ENCODE data around the gene CNOT4. TPM values are rescaled to one million over a fixed set of nuclear protein-coding genes. Genes with fewer than 3 reads are reported as not detected.

CNOT4 gene
- total and polyA plus RNA-seq, 2 of the 8 experiments (the other 6 are each of a cell fraction or from before 2014, with no cell fraction given), result 10.9 to 25.8 TPM

DNA sequence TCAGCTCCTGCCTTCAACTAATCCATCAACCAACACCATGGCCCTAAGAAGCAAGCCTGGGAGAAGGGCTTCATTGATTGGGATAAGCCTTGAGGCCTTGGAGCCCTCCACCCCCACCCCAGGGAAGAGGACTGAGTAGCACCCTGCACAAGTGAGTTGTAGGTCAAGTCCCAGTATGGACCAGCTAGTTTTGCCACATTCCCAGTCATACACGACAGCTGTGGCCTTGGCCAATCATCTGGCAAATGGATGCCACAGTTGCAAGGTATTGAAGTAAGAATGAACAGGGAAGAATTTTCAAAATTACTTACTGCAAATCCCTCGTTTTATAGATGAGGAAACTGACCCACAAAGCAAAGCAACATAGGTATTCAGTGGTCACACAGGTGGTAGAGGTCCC is 166.5 kb downstream of the CNOT4 start:
- ChIA-PET CTCF (ENCODE audit: partially characterized antibody) (interaction anchor here (1.0 to 4.5 kb wide), 4 partner anchors 8 to 69 kb away, joined by 3 to 51 read pairs (median 11); no protein-coding TSS in a partner anchor), POLR2A (ENCODE audit: partially characterized antibody) (no interaction called here)
- TF ChIP-seq RNF2 (IDR thresholded peaks at IDR 0.05; ENCODE audit: borderline replicate concordance, low read depth, low read length, missing control alignments, poor library complexity, severe bottlenecking), result no peak
- TF ChIP-seq CHD2 (IDR thresholded peaks at IDR 0.05; ENCODE audit: low read length), result no peak
- no peak for TF ChIP-seq CBX5 (IDR thresholded peaks at IDR 0.05; ENCODE audit: low read depth, low read length)
- TF ChIP-seq CBX8 (IDR thresholded peaks at IDR 0.05; ENCODE audit: borderline replicate concordance, low read depth, low read length), result no peak
- TF ChIP-seq, protein P1, sequence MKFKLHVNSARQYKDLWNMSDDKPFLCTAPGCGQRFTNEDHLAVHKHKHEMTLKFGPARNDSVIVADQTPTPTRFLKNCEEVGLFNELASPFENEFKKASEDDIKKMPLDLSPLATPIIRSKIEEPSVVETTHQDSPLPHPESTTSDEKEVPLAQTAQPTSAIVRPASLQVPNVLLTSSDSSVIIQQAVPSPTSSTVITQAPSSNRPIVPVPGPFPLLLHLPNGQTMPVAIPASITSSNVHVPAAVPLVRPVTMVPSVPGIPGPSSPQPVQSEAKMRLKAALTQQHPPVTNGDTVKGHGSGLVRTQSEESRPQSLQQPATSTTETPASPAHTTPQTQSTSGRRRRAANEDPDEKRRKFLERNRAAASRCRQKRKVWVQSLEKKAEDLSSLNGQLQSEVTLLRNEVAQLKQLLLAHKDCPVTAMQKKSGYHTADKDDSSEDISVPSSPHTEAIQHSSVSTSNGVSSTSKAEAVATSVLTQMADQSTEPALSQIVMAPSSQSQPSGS (IDR thresholded peaks at IDR 0.05; ENCODE audit: low read length), result no peak
- TF ChIP-seq KDM5A (IDR thresholded peaks at IDR 0.05; ENCODE audit: low read length), result no peak
- TF ChIP-seq TEAD4 (IDR thresholded peaks at IDR 0.05; ENCODE audit: low read depth, low read length), result no peak
- no peak for TF ChIP-seq SP2 (IDR thresholded peaks at IDR 0.05; ENCODE audit: low read length)
- TF ChIP-seq KDM4A (IDR thresholded peaks at IDR 0.05; ENCODE audit: low read depth, low read length, severe bottlenecking), result no peak
- TF ChIP-seq POLR2A (IDR thresholded peaks at IDR 0.05; ENCODE audit: control extremely low read depth in 1 of 2, low read depth in 2 of 2, low read length in 2 of 2), result no peak
- TF ChIP-seq PHF8 (conservative IDR thresholded peaks at IDR 0.05; ENCODE audit: low read depth, low read length), result no peak
- TF ChIP-seq BACH1 (IDR thresholded peaks at IDR 0.05; ENCODE audit: low read length), result no peak
- no peak for TF ChIP-seq ZNF274 (IDR thresholded peaks at IDR 0.05; ENCODE audit: borderline replicate concordance, extremely low read depth, low read length)

More for the DNA sequence above, 166.5 kb downstream of the CNOT4 start:
- H3K36me3 ChIP-seq (ENCODE audit: control insufficient read depth in 2 of 4, insufficient read depth in 4 of 4, low read length in 3 of 4), result no peaks in the 10 kb centered on the region
- no peaks in the 10 kb centered on the region for H3K23me2 ChIP-seq (ENCODE audit: low read depth, low read length)
- H4K91ac ChIP-seq (replicated peaks; ENCODE audit: insufficient read length, low read length), result no peak overlapping the region
- H3K79me1 ChIP-seq (ENCODE audit: low read depth, low read length), result no peaks in the 10 kb centered on the region
- H3K14ac ChIP-seq (ENCODE audit: insufficient read length), result no peak overlapping the region
- no peak overlapping the region for H3K4ac ChIP-seq (replicated peaks; ENCODE audit: insufficient read length, low read depth, low read length)
- no peaks in the 10 kb centered on the region for H4K20me1 ChIP-seq (replicated peaks in 1 of 2; ENCODE audit: control insufficient read depth in 1 of 2, insufficient read depth in 2 of 2, low read length in 2 of 2)
- no peak overlapping the region for H3K56ac ChIP-seq (replicated peaks; ENCODE audit: insufficient read length, low read depth, low read length)
- H3K4me3 ChIP-seq (ENCODE audit: extremely low read depth in 1 of 4, insufficient read depth in 2 of 4, low read depth in 3 of 4, low read length in 4 of 4), result no peak overlapping the region
- H3K27ac ChIP-seq (ENCODE audit: low read depth, low read length), result no peak overlapping the region
- H4K5ac ChIP-seq (ENCODE audit: insufficient read length, low read depth, low read length), result no peak overlapping the region
- H3K79me2 ChIP-seq (ENCODE audit: control insufficient read depth in 1 of 2, insufficient read depth in 2 of 2, low read length in 2 of 2), result no peaks in the 10 kb centered on the region
- H2BK20ac ChIP-seq (ENCODE audit: low read length), result 0 out of 2 replicates have a peak overlapping the region, but pooled peaks have one; percentile 22
- no peak overlapping the region for H2BK5ac ChIP-seq (ENCODE audit: low read depth, low read length)
- H2AFZ ChIP-seq (ENCODE audit: low read length), result no peak overlapping the region
- no peaks in the 10 kb centered on the region; a peak in 1 of 7 replicates for H3K4me1 ChIP-seq (replicated peaks in 1 of 4; ENCODE audit: control insufficient read depth in 3 of 4, insufficient read depth in 4 of 4, low read length in 3 of 4)
- no peak overlapping the region for H3K23ac ChIP-seq (ENCODE audit: insufficient read length)
- no peak overlapping the region for H3K18ac ChIP-seq (ENCODE audit: extremely low read depth, low read length)
- H3K4me2 ChIP-seq (ENCODE audit: insufficient read depth in 1 of 2, low read depth in 2 of 2, low read length in 2 of 2), result no peak overlapping the region
- no peak overlapping the region for H2BK15ac ChIP-seq (ENCODE audit: low read length)
- H2BK12ac ChIP-seq (ENCODE audit: low read depth, low read length), result no peak overlapping the region
- H2AK5ac ChIP-seq (ENCODE audit: low read depth, low read length), result no peak overlapping the region
- H3K9ac ChIP-seq (replicated peaks in 1 of 4; ENCODE audit: extremely low read depth in 1 of 4, low read depth in 3 of 4, low read length in 3 of 4), result no peak overlapping the region
- no peak overlapping the region for H4K8ac ChIP-seq (ENCODE audit: extremely low read depth, insufficient read depth, low read length)
- H3K27me3 ChIP-seq (replicated peaks in 1 of 4; ENCODE audit: control insufficient read depth in 3 of 4, extremely low read depth in 1 of 4, insufficient read depth in 3 of 4, low read length in 3 of 4), result no peaks in the 10 kb centered on the region
- FAIRE-seq (no peak), DNase-seq (ENCODE audit: low read depth in 1 of 2, low spot score in 2 of 2) (no peak)
- WGBS, 2 experiments (ENCODE audit: extremely low coverage in 1 of 2, insufficient coverage in 1 of 2, insufficient read length in 1 of 2, insufficient replicate concordance in 2 of 2, low coverage in 1 of 2, low lambda C conversion rate in 2 of 2, missing lambda C conversion rate in 1 of 2), result 79% methylated on average over 2 of the region's 2 CpGs; no CpG with 5 or more reads in 1 of the 2 experiments
- no peaks in the 10 kb centered on the region for H3K9me3 ChIP-seq (ENCODE audit: insufficient read depth in 2 of 2, low read depth in 1 of 2, low read length in 1 of 2)
- H2BK120ac ChIP-seq (replicated peaks; ENCODE audit: low read depth, low read length), result no peak overlapping the region
